PC-9 (cell line): ENCODE results near the gene RUFY3.

Experiments used
- CTCF ChIP-seq: fragments of 200-600 bp; sonication (generic); conservative IDR thresholded peaks from 2 replicates; pipeline ENCODE4 v1.6.1; 2017; ENCODE audit warnings: mixed run types, antibody characterized with exemption, mild to moderate bottlenecking, moderate library complexity
- EZH2 ChIP-seq: fragments of 200-600 bp; sonication (generic); IDR thresholded peaks from 2 replicates; pipeline ENCODE4 v1.8.0; 2017; ENCODE audit warnings: antibody characterized with exemption, low read depth

GRCh38 chr4:70838666-70839588 lies 117.2 kb downstream of the RUFY3 start:
- TF ChIP-seq CTCF (no peak), EZH2 (no peak)
